GM20000 (cell line): ENCODE data around the gene C1orf226.
"Not testable (repeated sequence)": the region's sequence is repeated elsewhere in the genome, so short reads cannot be mapped to it uniquely, and the experiment has no call there.

Source experiments
- DNase-seq: peaks from one replicate; pipeline ENCODE4 v3.0.0; 2012; ENCODE audit warnings: low spot score
- TF ChIP-seq, protein P1 (sequence below): IDR thresholded peaks from 2 replicates; pipeline ENCODE4 v1.5.1; 2012; ENCODE audit warnings: mild to moderate bottlenecking, control low read depth; ENCODE audit errors: extremely low read depth, missing control alignments

Gene C1orf226

DNA sequence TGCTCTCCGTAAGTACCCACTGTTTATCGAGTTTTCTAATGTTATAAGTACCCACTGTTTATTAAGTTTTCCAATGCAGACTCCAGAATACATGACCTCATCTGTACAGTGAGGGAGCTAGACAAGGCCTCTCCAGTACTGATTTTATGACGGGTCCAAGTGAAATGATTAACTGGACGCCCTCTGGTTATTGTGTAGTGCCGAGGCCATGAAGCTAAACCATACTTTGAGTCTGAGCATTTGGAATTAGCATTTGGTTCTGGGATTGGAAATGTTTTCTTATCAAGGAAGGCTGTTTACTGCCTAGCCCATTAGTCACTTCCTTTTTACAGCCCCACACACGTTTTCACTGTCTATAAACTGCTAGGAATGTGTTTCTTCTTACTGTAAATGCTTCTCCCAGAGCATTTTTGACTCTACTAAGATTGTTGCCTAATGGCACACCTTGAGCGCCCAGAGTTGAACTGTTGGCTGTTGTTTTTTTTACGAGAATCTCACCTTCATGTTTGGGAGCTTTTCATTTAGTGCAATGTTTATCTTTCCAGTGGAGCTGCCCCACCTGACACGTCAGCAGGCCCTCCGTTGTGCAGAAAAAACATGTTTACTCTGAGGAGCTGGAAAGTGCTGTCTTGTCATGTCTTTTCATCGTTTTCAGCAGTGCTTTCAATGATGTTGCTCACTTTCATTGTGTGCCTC lies 31.7 kb upstream of the C1orf226 start:
- TF ChIP-seq, protein P1, sequence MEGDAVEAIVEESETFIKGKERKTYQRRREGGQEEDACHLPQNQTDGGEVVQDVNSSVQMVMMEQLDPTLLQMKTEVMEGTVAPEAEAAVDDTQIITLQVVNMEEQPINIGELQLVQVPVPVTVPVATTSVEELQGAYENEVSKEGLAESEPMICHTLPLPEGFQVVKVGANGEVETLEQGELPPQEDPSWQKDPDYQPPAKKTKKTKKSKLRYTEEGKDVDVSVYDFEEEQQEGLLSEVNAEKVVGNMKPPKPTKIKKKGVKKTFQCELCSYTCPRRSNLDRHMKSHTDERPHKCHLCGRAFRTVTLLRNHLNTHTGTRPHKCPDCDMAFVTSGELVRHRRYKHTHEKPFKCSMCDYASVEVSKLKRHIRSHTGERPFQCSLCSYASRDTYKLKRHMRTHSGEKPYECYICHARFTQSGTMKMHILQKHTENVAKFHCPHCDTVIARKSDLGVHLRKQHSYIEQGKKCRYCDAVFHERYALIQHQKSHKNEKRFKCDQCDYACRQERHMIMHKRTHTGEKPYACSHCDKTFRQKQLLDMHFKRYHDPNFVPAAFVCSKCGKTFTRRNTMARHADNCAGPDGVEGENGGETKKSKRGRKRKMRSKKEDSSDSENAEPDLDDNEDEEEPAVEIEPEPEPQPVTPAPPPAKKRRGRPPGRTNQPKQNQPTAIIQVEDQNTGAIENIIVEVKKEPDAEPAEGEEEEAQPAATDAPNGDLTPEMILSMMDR: no peak
- DNase-seq: no peak

DNA sequence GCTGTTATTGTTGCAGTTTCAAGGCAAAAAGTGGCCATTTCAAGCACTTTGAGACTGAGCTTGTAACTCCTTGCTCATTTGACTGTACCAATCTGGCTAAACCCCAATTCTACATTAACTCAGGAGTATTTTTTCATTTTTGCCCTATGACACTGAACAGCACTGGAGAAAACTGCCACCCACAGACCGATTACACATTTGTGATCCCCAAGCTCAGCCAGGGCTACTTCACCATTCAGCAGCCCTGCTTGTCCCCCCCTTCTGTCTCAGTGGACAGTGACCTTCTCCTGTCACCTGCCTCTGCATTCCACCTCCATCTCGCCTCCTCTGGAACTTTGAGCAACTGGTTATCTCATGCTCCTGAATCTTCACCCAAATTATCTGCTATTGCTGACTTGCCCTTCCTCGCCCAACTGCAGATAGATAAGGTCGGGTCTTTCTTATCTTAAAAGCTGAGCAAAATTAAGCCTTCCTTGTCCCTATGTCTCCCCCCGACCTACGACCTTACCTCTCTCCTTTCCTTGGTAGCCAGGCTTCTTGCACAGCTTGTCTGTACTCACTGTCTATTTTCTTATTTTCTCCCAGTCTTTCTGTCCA lies 30.2 kb upstream of the C1orf226 start:
- TF ChIP-seq, protein P1: no peak
- DNase-seq: no peak

DNA sequence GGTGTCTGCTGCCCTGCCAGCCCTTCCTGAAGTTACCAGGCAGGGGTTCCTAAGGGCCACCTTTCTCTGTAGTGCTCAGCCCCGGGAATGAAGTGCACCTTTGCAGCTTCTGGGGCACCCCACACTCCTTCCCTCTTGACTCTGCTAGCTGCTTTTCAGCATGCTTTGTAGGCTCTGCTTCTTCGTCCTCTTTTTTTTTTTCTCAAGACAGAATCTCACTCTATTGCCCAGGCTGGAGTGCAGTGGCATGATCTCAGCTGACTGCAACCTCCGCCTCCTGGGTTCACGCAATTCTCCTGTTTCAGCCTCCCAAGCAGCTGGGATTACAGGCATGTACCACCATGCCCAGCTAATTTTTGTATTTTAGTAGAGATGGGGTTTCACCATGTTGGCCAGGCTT lies 29.7 kb upstream of the C1orf226 start:
- DNase-seq: not testable (repeated sequence)

DNA sequence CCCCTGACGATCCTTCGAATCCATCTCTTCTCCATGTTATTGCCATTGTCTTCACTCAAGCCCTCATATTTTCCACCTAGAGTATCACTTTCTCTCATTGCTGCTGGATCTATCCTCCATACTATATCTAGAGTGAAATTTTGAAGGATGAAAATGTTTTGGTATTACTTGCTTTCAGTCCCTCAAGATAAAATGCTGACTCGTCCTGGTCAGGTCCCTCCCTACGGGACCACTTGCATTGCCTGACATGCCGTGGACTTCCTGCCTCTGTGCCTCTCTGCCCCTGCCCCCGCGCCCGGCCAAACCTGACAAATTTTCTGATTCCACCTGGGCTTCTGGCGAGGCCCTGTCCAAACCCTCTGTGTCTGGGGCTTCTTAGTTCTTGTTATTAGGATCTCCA lies 28.4 kb upstream of the C1orf226 start:
- DNase-seq: no peak
- TF ChIP-seq, protein P1: no peak

DNA sequence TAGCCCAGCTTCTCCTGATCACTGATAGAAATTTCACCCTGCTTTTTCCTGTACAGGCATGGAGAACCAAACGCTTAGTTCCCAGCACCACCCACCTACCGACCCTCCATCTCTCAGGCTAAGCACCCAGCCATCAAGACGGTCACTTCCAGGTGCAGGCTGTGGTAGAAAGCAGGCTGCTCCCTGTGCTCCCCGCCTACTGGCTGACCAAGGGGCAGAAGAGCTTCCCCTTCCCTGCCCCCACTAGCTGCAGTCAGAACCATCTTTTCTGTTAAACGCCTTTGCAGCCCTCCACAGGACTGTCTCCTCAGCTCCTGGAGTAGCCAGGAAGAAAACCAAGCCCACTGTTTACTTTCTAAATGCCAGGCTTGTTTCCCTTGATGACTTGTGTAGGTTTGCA lies 27.8 kb upstream of the C1orf226 start:
- TF ChIP-seq, protein P1: no peak
- no peak for DNase-seq

DNA sequence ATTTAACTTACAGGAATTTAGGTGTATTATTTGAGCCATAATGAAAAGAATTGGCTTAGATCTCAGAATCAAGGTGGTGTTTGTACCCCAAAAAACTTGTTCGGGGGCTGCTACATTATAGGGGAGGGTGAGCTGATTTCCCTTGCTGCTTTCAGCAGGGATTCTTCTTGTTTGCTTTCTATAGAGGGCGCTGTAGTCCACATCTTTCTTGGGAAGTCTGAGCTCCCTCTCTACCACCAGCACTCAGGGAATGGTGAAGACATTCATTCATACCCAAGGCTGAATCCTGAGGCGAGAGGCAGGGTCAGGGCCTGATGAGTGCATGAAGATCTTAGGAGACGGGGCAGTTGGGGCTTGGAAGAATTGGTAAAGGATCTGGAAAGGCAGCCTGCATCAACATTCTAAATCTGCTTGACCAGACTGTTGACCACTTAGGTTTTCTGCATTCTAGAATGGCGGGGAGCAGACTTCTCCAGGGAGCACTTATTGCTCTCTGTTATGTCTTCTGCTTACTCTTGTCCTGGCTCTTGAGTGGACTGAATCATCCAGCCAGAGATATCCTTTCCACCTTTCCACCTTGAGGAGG lies 23.8 kb upstream of the C1orf226 start:
- peak; percentile 60 for DNase-seq
- TF ChIP-seq, protein P1: peak; percentile 42

DNA sequence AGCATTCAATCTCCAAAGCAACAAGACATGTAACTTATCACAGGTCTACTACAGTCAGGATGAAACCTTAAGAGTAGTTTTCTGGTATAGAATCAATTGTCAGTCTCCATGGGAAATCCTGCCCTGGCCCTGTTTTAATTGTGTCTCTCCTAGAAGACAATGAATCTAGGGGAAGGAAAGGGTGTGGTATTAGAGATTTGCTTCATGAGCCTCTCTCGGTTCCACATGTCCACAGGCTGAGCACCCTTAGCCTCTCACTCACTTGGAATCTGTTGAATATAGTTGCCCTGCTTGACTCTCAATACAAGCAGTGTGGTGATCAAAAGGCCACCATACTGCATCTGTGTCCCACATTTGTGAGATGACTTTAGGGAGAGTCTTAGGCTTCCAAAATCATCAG lies 22.6 kb upstream of the C1orf226 start:
- TF ChIP-seq, protein P1: no peak
- DNase-seq: no peak
